ENCODE measurements around the gene CCDC116.

Gene CCDC116

GRCh38 chr22:21632237-21632895, at the start of gene CCDC116:
Gene CCDC116 (plus strand): TSS chr22:21632760. CDS start chr22:21633182, 422 bp downstream.
- no peaks in the 10 kb centered on the region for H3K36me3 ChIP-seq (ENCODE audit: control insufficient read depth in 1 of 2, insufficient read depth in 2 of 2, low read length in 2 of 2)
- H3K27ac ChIP-seq (ENCODE audit: low read length) = no peak within 1 kb of the TSS
- H3K4me3 ChIP-seq (ENCODE audit: low read depth in 1 of 2, low read length in 2 of 2) = no peak within 1 kb of the TSS
- H3K4me1 ChIP-seq (ENCODE audit: control insufficient read depth in 1 of 2, insufficient read depth in 2 of 2, low read length in 2 of 2) = peaks cover 0 to 9% of the 10 kb centered on the region in 2 donors
- no peaks in the 10 kb centered on the region for H3K27me3 ChIP-seq (ENCODE audit: low read depth, low read length)
- no peaks in the 10 kb centered on the region for H3K9me3 ChIP-seq (ENCODE audit: control insufficient read depth in 1 of 2, low read length in 2 of 2)

- H3K4me3 ChIP-seq (ENCODE audit: low read depth in 1 of 2, low read length in 2 of 2) = no peak overlapping the region
- no peaks in the 10 kb centered on the region for H3K27me3 ChIP-seq (ENCODE audit: low read depth, low read length)
- no peaks in the 10 kb centered on the region for H3K9me3 ChIP-seq (ENCODE audit: control insufficient read depth in 1 of 2, low read length in 2 of 2)
- peaks cover 17 to 27% of the 10 kb centered on the region in 2 donors for H3K4me1 ChIP-seq (ENCODE audit: control insufficient read depth in 1 of 2, insufficient read depth in 2 of 2, low read length in 2 of 2)
- H3K27ac ChIP-seq (ENCODE audit: low read length) = no peak overlapping the region
- peaks cover 3 to 4% of the 10 kb centered on the region in 2 donors for H3K36me3 ChIP-seq (ENCODE audit: control insufficient read depth in 1 of 2, insufficient read depth in 2 of 2, low read length in 2 of 2)
Measured at GRCh38 chr22:21582801-21583740, 49.5 kb upstream of the CCDC116 start.

- peaks cover 0 to 4% of the 10 kb centered on the region in 2 donors for H3K36me3 ChIP-seq (ENCODE audit: control insufficient read depth in 1 of 2, insufficient read depth in 2 of 2, low read length in 2 of 2)
- no peaks in the 10 kb centered on the region for H3K27me3 ChIP-seq (ENCODE audit: low read depth, low read length)
- H3K27ac ChIP-seq (ENCODE audit: low read length) = no peak overlapping the region
- H3K9me3 ChIP-seq (ENCODE audit: control insufficient read depth in 1 of 2, low read length in 2 of 2) = no peaks in the 10 kb centered on the region
- H3K4me3 ChIP-seq (ENCODE audit: low read depth in 1 of 2, low read length in 2 of 2) = no peak overlapping the region
- peaks cover 13 to 35% of the 10 kb centered on the region in 2 donors for H3K4me1 ChIP-seq (ENCODE audit: control insufficient read depth in 1 of 2, insufficient read depth in 2 of 2, low read length in 2 of 2)
Measured at GRCh38 chr22:21585389-21585788, 47.2 kb upstream of the CCDC116 start.

GRCh38 chr22:21587803-21588611, 44.6 kb upstream of the CCDC116 start:
- H3K27ac ChIP-seq (ENCODE audit: low read length) = no peak overlapping the region
- H3K4me1 ChIP-seq (ENCODE audit: control insufficient read depth in 1 of 2, insufficient read depth in 2 of 2, low read length in 2 of 2) = peaks cover 5 to 44% of the 10 kb centered on the region in 2 donors

GRCh38 chr22:21589396-21589795, 43.2 kb upstream of the CCDC116 start:
- H3K9me3 ChIP-seq (ENCODE audit: control insufficient read depth in 1 of 2, low read length in 2 of 2) = no peaks in the 10 kb centered on the region

More at GRCh38 chr22:21587803-21588611, 44.6 kb upstream of the CCDC116 start:
- Histone ChIP-seq H3K36me3 (ENCODE audit: control insufficient read depth in 1 of 2, insufficient read depth in 2 of 2, low read length in 2 of 2) (peaks cover 3 to 11% of the 10 kb centered on the region in 2 donors), H3K4me3 (ENCODE audit: low read depth in 1 of 2, low read length in 2 of 2) (no peak overlapping the region), H3K9me3 (ENCODE audit: control insufficient read depth in 1 of 2, low read length in 2 of 2) (no peaks in the 10 kb centered on the region), H3K27me3 (ENCODE audit: low read depth, low read length) (no peaks in the 10 kb centered on the region)

GRCh38 chr22:21590809-21591641, 41.5 kb upstream of the CCDC116 start:
- no peak overlapping the region for H3K4me3 ChIP-seq (ENCODE audit: low read depth in 1 of 2, low read length in 2 of 2)

More at GRCh38 chr22:21589396-21589795, 43.2 kb upstream of the CCDC116 start:
- Histone ChIP-seq H3K4me1 (ENCODE audit: control insufficient read depth in 1 of 2, insufficient read depth in 2 of 2, low read length in 2 of 2) (peaks cover 4 to 39% of the 10 kb centered on the region in 2 donors), H3K27me3 (ENCODE audit: low read depth, low read length) (no peaks in the 10 kb centered on the region), H3K36me3 (ENCODE audit: control insufficient read depth in 1 of 2, insufficient read depth in 2 of 2, low read length in 2 of 2) (peaks cover 17 to 20% of the 10 kb centered on the region in 2 donors), H3K4me3 (ENCODE audit: low read depth in 1 of 2, low read length in 2 of 2) (no peak overlapping the region), H3K27ac (ENCODE audit: low read length) (no peak overlapping the region)

GRCh38 chr22:21591695-21592094, 40.9 kb upstream of the CCDC116 start:
- Histone ChIP-seq H3K27me3 (ENCODE audit: low read depth, low read length) (no peaks in the 10 kb centered on the region), H3K9me3 (ENCODE audit: control insufficient read depth in 1 of 2, low read length in 2 of 2) (no peaks in the 10 kb centered on the region), H3K4me1 (ENCODE audit: control insufficient read depth in 1 of 2, insufficient read depth in 2 of 2, low read length in 2 of 2) (peaks cover 4 to 39% of the 10 kb centered on the region in 2 donors), H3K36me3 (ENCODE audit: control insufficient read depth in 1 of 2, insufficient read depth in 2 of 2, low read length in 2 of 2) (peaks cover 30 to 37% of the 10 kb centered on the region in 2 donors), H3K27ac (ENCODE audit: low read length) (no peak overlapping the region), H3K4me3 (ENCODE audit: low read depth in 1 of 2, low read length in 2 of 2) (no peak overlapping the region)

More at GRCh38 chr22:21590809-21591641, 41.5 kb upstream of the CCDC116 start:
- Histone ChIP-seq H3K4me1 (ENCODE audit: control insufficient read depth in 1 of 2, insufficient read depth in 2 of 2, low read length in 2 of 2) (peaks cover 4 to 39% of the 10 kb centered on the region in 2 donors), H3K27me3 (ENCODE audit: low read depth, low read length) (no peaks in the 10 kb centered on the region), H3K9me3 (ENCODE audit: control insufficient read depth in 1 of 2, low read length in 2 of 2) (no peaks in the 10 kb centered on the region), H3K27ac (ENCODE audit: low read length) (no peak overlapping the region), H3K36me3 (ENCODE audit: control insufficient read depth in 1 of 2, insufficient read depth in 2 of 2, low read length in 2 of 2) (peaks cover 30 to 33% of the 10 kb centered on the region in 2 donors)

- peaks cover 30 to 37% of the 10 kb centered on the region in 2 donors for H3K36me3 ChIP-seq (ENCODE audit: control insufficient read depth in 1 of 2, insufficient read depth in 2 of 2, low read length in 2 of 2)
- H3K27ac ChIP-seq (ENCODE audit: low read length) = no peak overlapping the region
- peaks cover 4 to 36% of the 10 kb centered on the region in 2 donors for H3K4me1 ChIP-seq (ENCODE audit: control insufficient read depth in 1 of 2, insufficient read depth in 2 of 2, low read length in 2 of 2)
Measured at GRCh38 chr22:21592422-21592821, 40.1 kb upstream of the CCDC116 start.

GRCh38 chr22:21593406-21594232, 38.9 kb upstream of the CCDC116 start:
- H3K9me3 ChIP-seq (ENCODE audit: control insufficient read depth in 1 of 2, low read length in 2 of 2) = no peaks in the 10 kb centered on the region
- H3K4me3 ChIP-seq (ENCODE audit: low read depth in 1 of 2, low read length in 2 of 2) = no peak overlapping the region
- H3K4me1 ChIP-seq (ENCODE audit: control insufficient read depth in 1 of 2, insufficient read depth in 2 of 2, low read length in 2 of 2) = peaks cover 0 to 27% of the 10 kb centered on the region in 2 donors
- H3K36me3 ChIP-seq (ENCODE audit: control insufficient read depth in 1 of 2, insufficient read depth in 2 of 2, low read length in 2 of 2) = peaks cover 30 to 37% of the 10 kb centered on the region in 2 donors
- H3K27me3 ChIP-seq (ENCODE audit: low read depth, low read length) = no peaks in the 10 kb centered on the region
- no peak overlapping the region for H3K27ac ChIP-seq (ENCODE audit: low read length)

More at GRCh38 chr22:21592422-21592821, 40.1 kb upstream of the CCDC116 start:
- Histone ChIP-seq H3K27me3 (ENCODE audit: low read depth, low read length) (no peaks in the 10 kb centered on the region), H3K4me3 (ENCODE audit: low read depth in 1 of 2, low read length in 2 of 2) (no peak overlapping the region), H3K9me3 (ENCODE audit: control insufficient read depth in 1 of 2, low read length in 2 of 2) (no peaks in the 10 kb centered on the region)

Measured in muscle layer of duodenum (tissue), 2 donors.